ENCODE data around the gene CNTNAP2. TPM values are rescaled to one million over a fixed set of nuclear protein-coding genes. Genes with fewer than 3 reads are reported as not detected.
A peak's percentile ranks its signal among the peaks of the same experiment; 100 is the strongest.

CNTNAP2 gene
- total and polyA plus RNA-seq, 2 of the 8 experiments (the other 6 are each of a cell fraction or from before 2014, with no cell fraction given) = 27.9 to 71.0 TPM

- 30% methylated on average over 3 of the region's 3 CpGs; no CpG with 5 or more reads in 1 of the 2 experiments for WGBS, 2 experiments (ENCODE audit: extremely low coverage in 1 of 2, insufficient coverage in 1 of 2, insufficient read length in 1 of 2, insufficient replicate concordance in 2 of 2, low coverage in 1 of 2, low lambda C conversion rate in 2 of 2, missing lambda C conversion rate in 1 of 2)
- no peak overlapping the region for H3K4ac ChIP-seq (replicated peaks; ENCODE audit: insufficient read length, low read depth, low read length)
- ChIA-PET POLR2A (ENCODE audit: partially characterized antibody) (no interaction called here), CTCF (ENCODE audit: partially characterized antibody) (no interaction called here)
- H3K23me2 ChIP-seq (ENCODE audit: low read depth, low read length) = no peaks in the 10 kb centered on the region
- no peak overlapping the region for H3K27ac ChIP-seq (ENCODE audit: low read depth, low read length)
- no peak overlapping the region for H3K4me2 ChIP-seq (ENCODE audit: insufficient read depth in 1 of 2, low read depth in 2 of 2, low read length in 2 of 2)
- no peak overlapping the region for H3K56ac ChIP-seq (replicated peaks; ENCODE audit: insufficient read length, low read depth, low read length)
- no peak overlapping the region for H2AK5ac ChIP-seq (ENCODE audit: low read depth, low read length)
- H2BK20ac ChIP-seq (ENCODE audit: low read length) = no peak overlapping the region
- no peaks in the 10 kb centered on the region; a peak in 1 of 8 replicates for H3K36me3 ChIP-seq (ENCODE audit: control insufficient read depth in 2 of 4, insufficient read depth in 4 of 4, low read length in 3 of 4)
- no peaks in the 10 kb centered on the region for H3K79me1 ChIP-seq (ENCODE audit: low read depth, low read length)
- H3K9ac ChIP-seq (replicated peaks in 1 of 4; ENCODE audit: extremely low read depth in 1 of 4, low read depth in 3 of 4, low read length in 3 of 4) = no peak overlapping the region
- H3K18ac ChIP-seq (ENCODE audit: extremely low read depth, low read length) = no peak overlapping the region
- TF ChIP-seq ATF3 (IDR thresholded peaks at IDR 0.05; ENCODE audit: insufficient read depth, low read depth, low read length) = no peak
- peak; percentile 26 to 76 (median 60) for TF ChIP-seq CTCF (IDR thresholded peaks at IDR 0.05; ENCODE audit: control extremely low read depth in 1 of 3, insufficient read depth in 1 of 3, low read depth in 1 of 3, low read length in 3 of 3)
- TF ChIP-seq RAD21 (IDR thresholded peaks at IDR 0.05 in 1 of 2, conservative IDR thresholded peaks at IDR 0.05 in 1 of 2; ENCODE audit: low read depth in 2 of 2, low read length in 2 of 2) = peak; percentile 94 to 95
- H3K4me1 ChIP-seq (replicated peaks in 1 of 4; ENCODE audit: control insufficient read depth in 3 of 4, insufficient read depth in 4 of 4, low read length in 3 of 4) = no peaks in the 10 kb centered on the region
- DNase-seq (ENCODE audit: low read depth in 1 of 2, low spot score in 2 of 2) (peak in 1 of 2 experiments; percentile 19), FAIRE-seq (peak; percentile 97)
- H4K8ac ChIP-seq (ENCODE audit: extremely low read depth, insufficient read depth, low read length) = no peak overlapping the region
- H3K79me2 ChIP-seq (ENCODE audit: control insufficient read depth in 1 of 2, insufficient read depth in 2 of 2, low read length in 2 of 2) = no peaks in the 10 kb centered on the region
- peaks cover 3 to 6% of the 10 kb centered on the region in 2 experiments; a peak in 1 of 4 replicates for H3K9me3 ChIP-seq (ENCODE audit: insufficient read depth in 2 of 2, low read depth in 1 of 2, low read length in 1 of 2)
- H3K4me3 ChIP-seq (ENCODE audit: extremely low read depth in 1 of 4, insufficient read depth in 2 of 4, low read depth in 3 of 4, low read length in 4 of 4) = no peak overlapping the region
- no peak overlapping the region for H4K91ac ChIP-seq (replicated peaks; ENCODE audit: insufficient read length, low read length)
- no peak overlapping the region for H2BK5ac ChIP-seq (ENCODE audit: low read depth, low read length)
- H3K27me3 ChIP-seq (replicated peaks in 1 of 4; ENCODE audit: control insufficient read depth in 3 of 4, extremely low read depth in 1 of 4, insufficient read depth in 3 of 4, low read length in 3 of 4) = no peaks in the 10 kb centered on the region
- H3K23ac ChIP-seq (ENCODE audit: insufficient read length) = no peak overlapping the region
- H3K14ac ChIP-seq (ENCODE audit: insufficient read length) = no peak overlapping the region
- H2BK120ac ChIP-seq (replicated peaks; ENCODE audit: low read depth, low read length) = no peak overlapping the region
- H4K5ac ChIP-seq (ENCODE audit: insufficient read length, low read depth, low read length) = no peak overlapping the region
- H4K20me1 ChIP-seq (replicated peaks in 1 of 2; ENCODE audit: control insufficient read depth in 1 of 2, insufficient read depth in 2 of 2, low read length in 2 of 2) = no peaks in the 10 kb centered on the region
- H2AFZ ChIP-seq (ENCODE audit: low read length) = no peak overlapping the region
- no peak overlapping the region for H2BK15ac ChIP-seq (ENCODE audit: low read length)
- H2BK12ac ChIP-seq (ENCODE audit: low read depth, low read length) = no peak overlapping the region
These were observed 1967.5 kb downstream of the CNTNAP2 start for GRCh38 chr7:148084138-148084537.
